ENCODE results near the gene C15orf62. TPM values are rescaled to one million over a fixed set of nuclear protein-coding genes. Genes with fewer than 3 reads are reported as not detected.

Gene C15orf62
- total RNA-seq, 2 experiments from 2014 or later = 0.25 to 0.44 TPM

GRCh38 chr15:40770147-40770721, 454 bp downstream of the C15orf62 start:
- POLR2A ChIA-PET = interaction anchor here (1.0 to 1.6 kb wide), 2 partner anchors 17 to 26 kb away, joined by 3 to 4 read pairs; no protein-coding TSS in a partner anchor
- CTCF ChIA-PET = interaction anchor here (1.0 to 2.0 kb wide), 3 partner anchors 15 to 89 kb away, joined by 3 to 4 read pairs (median 4); no protein-coding TSS in a partner anchor

- POLR2A ChIA-PET = no interaction called here
Observed at GRCh38 chr15:40771242-40771641, 1.5 kb downstream of the C15orf62 start.

GRCh38 chr15:40772014-40772413, 2.2 kb downstream of the C15orf62 start:
- ChIA-PET CTCF (interaction anchor here (1.1 kb wide), 1 partner anchor 16 kb away, joined by 3 read pairs; no protein-coding TSS in a partner anchor), POLR2A (no interaction called here)

More at GRCh38 chr15:40771242-40771641, 1.5 kb downstream of the C15orf62 start:
- CTCF ChIA-PET = interaction anchor here (0.6 to 1.7 kb wide), 2 partner anchors 14 to 127 kb away, joined by 3 to 4 read pairs; no protein-coding TSS in a partner anchor

GRCh38 chr15:40773496-40773895, 3.7 kb downstream of the C15orf62 start:
- POLR2A ChIA-PET = interaction anchor here (0.6 kb wide), 2 partner anchors 28 to 108 kb away, joined by 7 read pairs; no protein-coding TSS in a partner anchor

GRCh38 chr15:40773902-40774301, 4.1 kb downstream of the C15orf62 start:
- ChIA-PET CTCF (interaction anchor here (1.3 kb wide), 1 partner anchor 35 kb away, joined by 3 read pairs; no protein-coding TSS in a partner anchor), POLR2A (interaction anchor here (0.6 kb wide), 2 partner anchors 27 to 108 kb away, joined by 7 read pairs; no protein-coding TSS in a partner anchor)

More at GRCh38 chr15:40773496-40773895, 3.7 kb downstream of the C15orf62 start:
- CTCF ChIA-PET = no interaction called here

- ChIA-PET CTCF (interaction anchor here (1.0 to 1.3 kb wide), 2 partner anchors 10 to 36 kb away, joined by 3 read pairs; partner anchors contain the start of gene GCHFR), POLR2A (no interaction called here)
Observed at GRCh38 chr15:40775007-40775406, 5.2 kb downstream of the C15orf62 start.

- POLR2A ChIA-PET = interaction anchor here (0.8 kb wide), 1 partner anchor 31 kb away, joined by 3 read pairs; the partner anchor contains the start of gene ZFYVE19
Observed at GRCh38 chr15:40775740-40776536, 6.2 kb downstream of the C15orf62 start.

GRCh38 chr15:40776537-40777141, 6.9 kb downstream of the C15orf62 start:
- ChIA-PET POLR2A (interaction anchor here (0.6 to 1.0 kb wide), 3 partner anchors 27 to 33 kb away, joined by 3 to 5 read pairs (median 4); partner anchors contain the start of gene ZFYVE19), CTCF (interaction anchor here (0.5 to 2.1 kb wide), 3 partner anchors 12 to 98 kb away, joined by 3 to 6 read pairs (median 3); partner anchors contain the start of gene GCHFR)

More at GRCh38 chr15:40775740-40776536, 6.2 kb downstream of the C15orf62 start:
- CTCF ChIA-PET = interaction anchor here (1.5 to 2.1 kb wide), 2 partner anchors 11 to 97 kb away, joined by 3 to 6 read pairs; partner anchors contain the start of gene GCHFR

- CTCF ChIA-PET = interaction anchor here (0.6 to 1.6 kb wide), 15 partner anchors 9 to 103 kb away, joined by 3 to 13 read pairs (median 4); partner anchors contain the start of genes DNAJC17, GCHFR, RAD51 and ZFYVE19
- POLR2A ChIA-PET = interaction anchor here (0.5 kb wide), 1 partner anchor 221 kb away, joined by 4 read pairs; no protein-coding TSS in a partner anchor
Observed at GRCh38 chr15:40782609-40783227, 12.9 kb downstream of the C15orf62 start.

GRCh38 chr15:40785164-40785563, 15.4 kb downstream of the C15orf62 start:
- ChIA-PET CTCF (interaction anchor here (1.0 to 1.4 kb wide), 3 partner anchors 15 to 90 kb away, joined by 3 to 4 read pairs (median 4); partner anchors contain the start of genes C15orf62 and RAD51), POLR2A (no interaction called here)

- ChIA-PET POLR2A (interaction anchor here (0.6 kb wide), 1 partner anchor 1864 kb away, joined by 5 read pairs; no protein-coding TSS in a partner anchor), CTCF (interaction anchor here (0.6 to 1.4 kb wide), 4 partner anchors 15 to 90 kb away, joined by 3 to 4 read pairs (median 4); partner anchors contain the start of genes C15orf62 and RAD51)
Observed at GRCh38 chr15:40785814-40786213, 16.0 kb downstream of the C15orf62 start.

- CTCF ChIA-PET = interaction anchor here (0.6 to 1.1 kb wide), 3 partner anchors 15 to 198 kb away, joined by 3 to 5 read pairs (median 4); no protein-coding TSS in a partner anchor
- POLR2A ChIA-PET = interaction anchor here (1.0 kb wide), 1 partner anchor 23 kb away, joined by 3 read pairs; no protein-coding TSS in a partner anchor
Observed at GRCh38 chr15:40787344-40787841, 17.6 kb downstream of the C15orf62 start.

- POLR2A ChIA-PET = interaction anchor here (1.0 kb wide), 1 partner anchor 24 kb away, joined by 3 read pairs; no protein-coding TSS in a partner anchor
Observed at GRCh38 chr15:40787991-40788390, 18.2 kb downstream of the C15orf62 start.

GRCh38 chr15:40789119-40789518, 19.3 kb downstream of the C15orf62 start:
- ChIA-PET POLR2A (interaction anchor here (0.6 kb wide), 1 partner anchor 48 kb away, joined by 3 read pairs; no protein-coding TSS in a partner anchor), CTCF (interaction anchor here (1.5 kb wide), 1 partner anchor 15 kb away, joined by 3 read pairs; no protein-coding TSS in a partner anchor)

More at GRCh38 chr15:40787991-40788390, 18.2 kb downstream of the C15orf62 start:
- CTCF ChIA-PET = interaction anchor here (0.6 to 1.5 kb wide), 4 partner anchors 16 to 198 kb away, joined by 3 to 5 read pairs (median 4); no protein-coding TSS in a partner anchor

- ChIA-PET CTCF (interaction anchor here (1.0 kb wide), 1 partner anchor 16 kb away, joined by 3 read pairs; no protein-coding TSS in a partner anchor), POLR2A (no interaction called here)
Observed at GRCh38 chr15:40789999-40790398, 20.2 kb downstream of the C15orf62 start.

GRCh38 chr15:40790718-40791117, 20.9 kb downstream of the C15orf62 start:
- ChIA-PET POLR2A (no interaction called here), CTCF (interaction anchor here (0.8 to 1.0 kb wide), 2 partner anchors 12 to 15 kb away, joined by 3 read pairs; no protein-coding TSS in a partner anchor)

GRCh38 chr15:40792394-40792793, 22.6 kb downstream of the C15orf62 start:
- POLR2A ChIA-PET = no interaction called here
- CTCF ChIA-PET = interaction anchor here (1.2 to 1.5 kb wide), 2 partner anchors 10 to 23 kb away, joined by 4 to 5 read pairs; partner anchors contain the start of gene C15orf62

Measured in activated CD8-positive, alpha-beta memory T cell treated with anti-CD3 and anti-CD28 coated beads for 36 hours (primary cell).